Measurements from ENCODE around the gene DRD2. TPM values are rescaled to one million over a fixed set of nuclear protein-coding genes. Genes with fewer than 3 reads are reported as not detected.

DRD2 gene
- total and polyA plus RNA-seq, 2 donors (not counting 3 experiments of a cell fraction or from before 2014, with no cell fraction given): not detected

- intact Hi-C loops (cut with micrococcal nuclease): no loop called here
- no peak overlapping the region for H2AFZ ChIP-seq (ENCODE audit: low read depth, low read length)
- ChIA-PET POLR2A (no interaction called here), CTCF (no interaction called here)
- no peak for TF ChIP-seq POLR2A (IDR thresholded peaks at IDR 0.05; ENCODE audit: low read depth, low read length)
- TF ChIP-seq CTCF (IDR thresholded peaks at IDR 0.05; ENCODE audit: extremely low read depth in 1 of 2, insufficient read depth in 1 of 2, low read depth in 1 of 2, low read length in 2 of 2): no peak
- no peak for TF ChIP-seq GATA2 (IDR thresholded peaks at IDR 0.05; ENCODE audit: insufficient read depth, insufficient read length, low read depth, low read length)
- no peak for TF ChIP-seq JUN (IDR thresholded peaks at IDR 0.05; ENCODE audit: borderline replicate concordance, insufficient read depth, insufficient read length, low read depth)
- no peak for TF ChIP-seq POLR2AphosphoS5 (IDR thresholded peaks at IDR 0.05; ENCODE audit: insufficient read depth, low read depth, low read length)
- no peak for TF ChIP-seq EZH2 (IDR thresholded peaks at IDR 0.05; ENCODE audit: borderline replicate concordance, low read depth, low read length, severe bottlenecking)
- TF ChIP-seq FOS (IDR thresholded peaks at IDR 0.05; ENCODE audit: borderline replicate concordance, insufficient read depth, low read length): no peak
- TF ChIP-seq MAX (IDR thresholded peaks at IDR 0.05; ENCODE audit: insufficient read depth, insufficient read length): no peak
- no peak for TF ChIP-seq MYC (IDR thresholded peaks at IDR 0.05; ENCODE audit: low read depth, low read length)
- H3K36me3 ChIP-seq (ENCODE audit: control insufficient read depth in 2 of 2, extremely low read depth in 1 of 2, insufficient read depth in 2 of 2, low read length in 2 of 2): no peaks in the 10 kb centered on the region
- no TSS peak for BruUV-seq (replicated peaks)
- dilution Hi-C loops (cut with MboI; ENCODE audit: extremely low pct_ligation_motif_present, low sequenced_read_pairs): no loop called here
- H3K9me1 ChIP-seq (replicated peaks; ENCODE audit: control insufficient read depth, extremely low read depth, insufficient read depth, low read length): no peaks in the 10 kb centered on the region
- H3K4me3 ChIP-seq (replicated peaks in 1 of 3; ENCODE audit: insufficient read depth in 1 of 3, low read depth in 1 of 3, low read length in 3 of 3): no peak overlapping the region
- no peak overlapping the region for H3K27ac ChIP-seq (ENCODE audit: insufficient read depth, low read depth, low read length)
- no peak overlapping the region for H3K9ac ChIP-seq (replicated peaks; ENCODE audit: extremely low read depth, insufficient read depth, low read length)
- H3K79me2 ChIP-seq (ENCODE audit: control insufficient read depth, insufficient read depth, low read length): no peaks in the 10 kb centered on the region
- H3K9me3 ChIP-seq (replicated peaks; ENCODE audit: control insufficient read depth, insufficient read depth, low read length): no peaks in the 10 kb centered on the region
- H3K4me2 ChIP-seq (ENCODE audit: insufficient read depth, low read length): no peak overlapping the region
- H4K20me1 ChIP-seq (replicated peaks; ENCODE audit: control insufficient read depth, extremely low read depth, insufficient read depth, low read length): no peaks in the 10 kb centered on the region
- FAIRE-seq (no peak), DNase-seq (ENCODE audit: low read depth, low spot score) (no peak)
- H3K4me1 ChIP-seq (ENCODE audit: control insufficient read depth, extremely low read depth, insufficient read depth, low read length): no peaks in the 10 kb centered on the region
- H3K27me3 ChIP-seq (ENCODE audit: control insufficient read depth in 2 of 2, insufficient read depth in 2 of 2, low read length in 2 of 2): no peaks in the 10 kb centered on the region
Observed at GRCh38 chr11:113496026-113496651, 20.9 kb upstream of the DRD2 start.

Measured in endothelial cell of umbilical vein (primary cell).